Skeletal muscle cell (primary cell): ENCODE data around the gene HMG20A.

Source experiments
- DNase-seq: peaks from one replicate; pipeline ENCODE4 v3.0.0-alpha.2; 2010; ENCODE audit warnings: low read depth
- H3K4me3 ChIP-seq: 2 replicates; pipeline ENCODE4 v1.5.1; 2011; ENCODE audit warnings: low read depth, mild to moderate bottlenecking, control low read depth, low read length, moderate library complexity

HMG20A gene

GRCh38 chr15:77508541-77509243, 88.0 kb downstream of the HMG20A start:
- no peak for DNase-seq
- no peak overlapping the region for H3K4me3 ChIP-seq

- no peak overlapping the region for H3K4me3 ChIP-seq
- no peak for DNase-seq
These were observed 89.7 kb downstream of the HMG20A start for GRCh38 chr15:77510066-77511057.

GRCh38 chr15:77511869-77512268, 91.2 kb downstream of the HMG20A start:
- DNase-seq = no peak

GRCh38 chr15:77513226-77513625, 92.5 kb downstream of the HMG20A start:
- no peak overlapping the region for H3K4me3 ChIP-seq
- no peak for DNase-seq

More at GRCh38 chr15:77511869-77512268, 91.2 kb downstream of the HMG20A start:
- H3K4me3 ChIP-seq = no peak overlapping the region

DNA sequence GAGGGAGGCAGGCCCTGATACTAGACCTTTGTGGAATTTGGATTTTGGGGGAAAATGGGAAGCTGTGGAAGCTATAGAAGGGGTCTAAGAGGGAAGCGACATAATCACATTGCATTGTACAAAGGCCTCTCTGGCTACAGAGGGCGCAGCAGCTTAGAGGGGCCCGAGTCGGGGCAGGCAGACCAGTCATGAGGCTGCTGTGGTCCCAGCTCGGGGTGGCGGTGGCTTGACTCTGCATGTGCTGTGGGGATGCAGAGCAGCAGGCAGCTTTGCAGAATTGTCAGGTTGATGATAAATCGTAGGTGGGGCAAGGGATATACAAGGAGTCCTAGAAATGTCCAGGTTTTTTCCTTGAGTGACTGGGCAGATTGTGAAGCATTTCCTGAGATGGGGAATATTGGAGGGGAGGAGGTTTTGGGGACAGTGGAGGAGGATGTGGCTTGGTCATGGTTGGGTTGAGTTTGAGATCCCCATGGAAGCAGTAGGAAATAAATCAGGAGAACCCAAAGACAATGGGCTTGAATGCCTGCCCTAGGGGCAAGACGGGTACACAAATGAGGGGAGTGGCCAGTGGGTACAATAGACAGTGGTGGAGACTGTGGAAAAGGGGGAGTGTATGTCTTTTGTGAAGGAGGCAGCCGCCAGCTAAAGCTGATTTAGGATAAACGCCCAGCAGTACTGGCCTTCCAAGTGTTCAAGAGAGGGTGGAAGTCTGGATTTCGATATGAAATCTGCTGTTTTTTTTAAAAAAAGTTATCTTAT, 94.1 kb downstream of the HMG20A start:
- no peak for DNase-seq
- H3K4me3 ChIP-seq = no peak overlapping the region

DNA sequence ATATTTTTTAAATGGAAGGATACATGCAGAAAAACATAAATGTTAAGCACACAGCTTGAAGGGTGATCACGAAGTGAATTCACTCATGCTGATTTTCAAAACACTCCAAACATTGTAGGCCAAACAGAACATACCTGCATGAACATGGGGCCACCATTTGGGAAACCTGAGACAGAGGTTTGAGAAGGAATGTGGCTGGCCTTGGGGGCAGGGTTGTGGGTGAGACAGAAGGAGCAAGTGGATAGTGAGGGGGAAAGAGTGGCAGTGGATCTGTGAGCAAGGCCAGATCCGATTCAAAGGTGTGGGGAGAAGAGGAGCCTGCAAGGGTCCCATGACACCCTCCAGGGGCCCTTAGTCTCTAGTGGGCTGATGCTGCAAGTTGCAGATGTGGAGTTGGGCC, 94.9 kb downstream of the HMG20A start:
- no peak overlapping the region for H3K4me3 ChIP-seq
- no peak for DNase-seq

DNA sequence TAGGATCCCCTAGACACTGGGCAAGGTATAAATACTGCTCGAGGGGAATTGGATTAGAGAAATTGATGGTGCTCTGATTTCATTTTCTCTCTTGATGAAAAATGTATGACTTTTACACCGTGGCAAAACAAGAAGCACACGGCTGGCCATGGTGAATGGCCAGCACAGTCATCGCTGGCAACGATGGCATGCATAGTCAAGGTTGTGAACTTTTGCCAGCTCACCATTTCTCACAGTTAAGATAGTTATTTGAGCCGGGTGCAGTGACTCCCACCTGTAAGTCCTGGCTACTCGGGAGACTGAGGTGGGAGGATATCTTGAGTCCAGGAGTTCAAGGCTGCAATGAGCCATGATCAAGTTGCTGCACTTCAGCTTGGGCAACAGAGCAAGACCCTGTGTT, 95.4 kb downstream of the HMG20A start:
- no peak overlapping the region for H3K4me3 ChIP-seq
- DNase-seq = no peak

GRCh38 chr15:77516786-77517185, 96.1 kb downstream of the HMG20A start:
- DNase-seq = no peak
- no peak overlapping the region for H3K4me3 ChIP-seq

DNA sequence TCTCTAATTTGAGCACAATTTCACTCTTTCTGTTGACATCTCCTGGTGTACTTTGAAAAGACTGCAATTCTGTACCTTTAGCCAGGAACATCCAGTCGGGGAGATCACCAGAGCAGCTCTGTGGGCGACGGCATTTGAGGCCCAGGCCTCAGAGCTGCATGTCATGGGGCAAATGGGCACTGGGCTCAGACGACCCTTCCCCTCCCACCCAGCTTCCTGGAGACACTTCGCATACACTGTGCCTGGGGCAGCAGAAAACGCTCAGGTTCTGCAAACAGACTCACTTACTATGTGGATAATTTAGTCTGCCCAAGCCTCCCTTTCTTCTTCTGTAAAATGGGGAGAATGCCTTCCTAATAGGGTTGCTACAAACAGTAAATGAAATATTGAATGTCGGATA, 96.9 kb downstream of the HMG20A start:
- DNase-seq = no peak
- H3K4me3 ChIP-seq = no peak overlapping the region

DNA sequence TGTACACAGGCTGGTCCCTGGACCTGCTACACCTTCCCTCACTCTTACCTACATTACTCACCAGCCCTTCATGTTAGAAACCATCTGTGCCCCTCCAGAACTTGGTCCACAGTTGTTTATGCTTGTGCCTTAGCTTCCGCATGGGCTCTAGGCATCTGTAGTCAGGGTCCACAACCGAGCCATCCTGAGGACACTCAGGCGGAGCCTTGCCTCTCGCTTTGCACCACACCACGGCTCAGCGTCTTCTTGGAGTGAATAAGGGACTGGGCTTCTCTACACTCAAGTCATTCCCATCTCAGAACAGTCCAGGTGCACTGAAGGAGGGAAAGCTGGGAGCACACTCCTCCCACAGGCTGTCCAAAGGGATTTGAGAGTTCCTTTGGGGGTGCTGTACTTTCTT, 97.8 kb downstream of the HMG20A start:
- no peak for DNase-seq
- H3K4me3 ChIP-seq = no peak overlapping the region

DNA sequence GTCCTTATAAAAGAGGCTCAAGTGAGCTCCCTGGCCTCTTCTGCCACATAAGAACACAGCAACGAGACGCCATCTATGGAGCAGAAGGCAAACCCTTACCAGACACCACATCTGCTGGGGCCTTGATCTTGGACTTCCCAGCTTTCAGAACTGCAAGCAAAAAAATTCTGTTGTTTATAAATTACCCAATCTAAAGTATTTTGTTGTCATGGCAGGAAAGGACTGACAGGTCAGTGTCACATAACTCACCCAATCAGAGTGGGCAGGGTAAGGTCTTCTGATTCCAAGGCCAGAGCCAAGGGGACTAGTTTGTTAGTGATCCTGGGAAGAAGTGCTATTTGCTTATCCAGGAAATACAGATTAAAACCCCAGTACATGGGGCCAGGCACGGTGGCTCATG, 98.9 kb downstream of the HMG20A start:
- DNase-seq = no peak
- H3K4me3 ChIP-seq = no peak overlapping the region

DNA sequence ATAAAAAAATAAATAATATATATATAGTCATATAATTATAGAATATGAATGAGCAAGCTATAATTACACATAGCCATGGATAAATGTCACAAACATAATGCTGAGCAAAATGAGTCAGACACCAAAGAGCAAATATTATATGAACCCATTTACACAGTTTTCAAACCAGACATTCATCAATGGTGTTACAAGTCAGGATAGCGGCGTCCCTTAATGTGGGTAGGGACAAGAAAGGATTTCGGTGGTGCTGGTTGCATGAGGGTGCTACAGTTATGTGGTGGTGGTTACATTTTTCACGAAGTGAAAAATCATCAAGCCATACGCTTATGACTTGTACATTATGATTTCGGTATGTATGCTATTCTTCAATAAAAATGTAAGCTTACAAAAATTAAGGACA, 100.5 kb downstream of the HMG20A start:
- DNase-seq = no peak
- no peak overlapping the region for H3K4me3 ChIP-seq

DNA sequence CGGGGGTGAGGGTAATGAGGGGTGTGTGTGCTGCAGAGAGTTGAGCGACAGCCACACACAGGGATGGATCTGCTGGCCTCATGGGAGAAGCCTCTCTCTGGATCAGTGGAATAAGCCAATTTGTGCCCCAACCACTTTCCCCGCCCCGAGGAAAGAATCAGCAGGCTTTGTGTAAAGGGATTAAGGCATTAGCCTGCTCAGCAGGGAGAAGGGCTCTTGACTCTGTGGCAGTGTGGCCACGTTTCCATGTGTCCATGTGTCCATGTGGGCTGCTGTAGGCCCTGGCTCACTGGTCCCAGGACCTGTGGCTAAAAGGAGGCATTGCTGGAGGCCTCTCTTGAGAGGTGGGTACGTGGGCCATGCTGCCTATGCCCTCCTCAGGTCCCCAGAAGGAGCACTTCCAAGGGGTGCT, 104.7 kb downstream of the HMG20A start:
- no peak overlapping the region for H3K4me3 ChIP-seq
- DNase-seq = no peak

DNA sequence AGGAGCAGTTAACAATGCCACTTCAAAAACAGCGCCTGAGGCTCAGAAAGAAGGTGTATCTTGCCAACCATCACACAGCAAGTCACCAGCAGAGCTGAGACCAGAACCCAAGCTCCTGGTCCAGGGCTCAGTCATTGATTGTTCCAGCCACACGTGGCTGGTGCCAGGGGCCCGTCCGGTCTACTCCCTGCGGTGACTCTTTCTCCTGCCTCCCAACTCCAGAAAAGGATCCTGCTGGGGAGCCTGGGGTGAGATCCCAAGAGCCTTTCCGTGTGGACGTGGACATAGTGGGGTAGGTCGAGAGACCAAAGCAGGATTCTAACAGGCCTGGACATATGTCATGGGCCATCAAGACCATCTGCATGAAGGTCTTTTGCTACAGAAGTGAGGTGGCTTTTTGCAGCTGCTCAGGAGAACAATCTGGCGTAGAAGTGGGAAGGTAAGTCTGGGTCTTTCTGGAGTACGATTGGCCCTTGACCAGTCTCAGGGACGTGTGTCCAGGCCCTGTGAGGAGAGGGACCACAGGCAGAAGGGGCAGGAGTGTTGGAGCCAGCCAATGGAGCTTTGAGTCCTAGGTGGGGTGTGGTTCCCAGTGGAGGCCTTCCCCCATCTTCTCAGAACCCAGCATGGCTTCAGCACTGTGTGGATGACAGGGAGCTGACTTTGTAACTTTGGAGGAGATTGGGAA, 105.4 kb downstream of the HMG20A start:
- DNase-seq = no peak

GRCh38 chr15:77526595-77527163, 106.0 kb downstream of the HMG20A start:
- no peak overlapping the region for H3K4me3 ChIP-seq
- no peak for DNase-seq

More for the DNA sequence above, 105.4 kb downstream of the HMG20A start:
- H3K4me3 ChIP-seq = no peak overlapping the region

DNA sequence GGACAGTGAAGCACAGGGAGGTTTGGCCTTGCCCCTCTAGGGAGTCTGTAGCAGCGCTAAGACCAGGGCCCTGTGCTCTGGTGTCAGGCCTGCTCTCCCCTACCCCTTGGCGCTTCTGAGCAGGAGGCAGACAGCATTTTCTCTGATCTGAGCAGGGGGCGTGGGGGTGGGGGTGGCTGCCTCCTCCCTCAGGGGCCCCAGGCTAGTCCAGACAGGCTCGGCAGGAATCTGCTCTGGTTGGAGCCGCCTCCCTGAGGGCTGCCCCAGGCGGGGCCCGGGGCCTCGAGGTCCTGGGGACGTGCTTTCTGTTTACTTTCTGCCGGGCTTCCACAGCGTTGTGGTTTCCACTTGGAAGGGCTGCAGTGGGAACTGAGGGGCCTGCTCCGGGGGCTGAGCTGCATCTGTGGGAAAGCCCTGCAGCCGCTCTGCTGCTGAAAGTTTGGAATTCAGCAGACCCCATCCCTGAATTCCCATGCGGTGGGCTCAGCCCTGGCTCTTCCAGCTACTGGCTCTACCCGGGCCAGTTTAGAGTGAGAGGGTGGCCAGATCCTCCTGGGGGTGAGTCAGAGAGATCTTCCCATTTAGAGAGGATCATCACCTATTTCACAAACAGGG, 106.6 kb downstream of the HMG20A start:
- H3K4me3 ChIP-seq = no peak overlapping the region
- DNase-seq = peak; percentile 54

- no peak for DNase-seq
- no peak overlapping the region for H3K4me3 ChIP-seq
These were observed 107.1 kb downstream of the HMG20A start for GRCh38 chr15:77527831-77528231.

DNA sequence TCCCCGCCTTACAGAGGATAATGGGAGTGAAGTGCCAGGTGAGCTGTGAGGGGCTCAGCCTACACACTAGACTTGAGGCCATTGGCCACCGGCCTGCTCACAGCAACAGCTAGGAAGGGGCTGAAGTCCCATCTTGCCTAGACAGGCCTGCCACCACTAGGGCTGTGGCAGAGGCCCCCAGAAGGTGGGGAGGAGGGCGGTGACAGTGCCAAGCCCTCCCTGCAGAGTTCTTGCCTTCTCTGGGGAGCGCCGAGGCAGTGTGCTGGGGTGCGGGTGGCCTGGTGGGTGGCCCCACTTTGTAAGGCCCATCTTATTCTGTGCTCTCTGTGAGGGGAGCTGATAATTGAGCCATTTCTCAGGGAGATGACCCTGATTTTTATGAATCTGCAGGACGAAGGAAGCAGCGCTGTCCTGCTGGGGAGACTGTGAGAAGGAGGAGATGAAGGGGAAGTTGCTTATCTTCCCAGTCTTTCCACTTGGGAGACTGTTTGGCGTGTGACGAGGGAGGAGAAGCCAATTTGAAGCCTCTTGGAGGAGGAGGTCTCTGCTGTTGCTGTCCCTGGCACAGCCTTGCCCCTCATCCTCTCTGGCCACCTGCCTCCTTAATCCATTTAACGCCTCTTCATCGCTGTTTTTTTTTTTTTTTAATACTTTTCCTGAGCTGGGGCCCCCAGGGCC, 107.7 kb downstream of the HMG20A start:
- no peak overlapping the region for H3K4me3 ChIP-seq
- DNase-seq = no peak
